GM21515 (cell line): ENCODE data around the gene ZNF532.

Source experiments
- ATAC-seq: cut with Tn5 transposase; IDR thresholded peaks from one replicate; pipeline ENCODE4 v1.9.1; 2021; ENCODE audit not compliant: unreplicated experiment

The ZNF532 gene

DNA sequence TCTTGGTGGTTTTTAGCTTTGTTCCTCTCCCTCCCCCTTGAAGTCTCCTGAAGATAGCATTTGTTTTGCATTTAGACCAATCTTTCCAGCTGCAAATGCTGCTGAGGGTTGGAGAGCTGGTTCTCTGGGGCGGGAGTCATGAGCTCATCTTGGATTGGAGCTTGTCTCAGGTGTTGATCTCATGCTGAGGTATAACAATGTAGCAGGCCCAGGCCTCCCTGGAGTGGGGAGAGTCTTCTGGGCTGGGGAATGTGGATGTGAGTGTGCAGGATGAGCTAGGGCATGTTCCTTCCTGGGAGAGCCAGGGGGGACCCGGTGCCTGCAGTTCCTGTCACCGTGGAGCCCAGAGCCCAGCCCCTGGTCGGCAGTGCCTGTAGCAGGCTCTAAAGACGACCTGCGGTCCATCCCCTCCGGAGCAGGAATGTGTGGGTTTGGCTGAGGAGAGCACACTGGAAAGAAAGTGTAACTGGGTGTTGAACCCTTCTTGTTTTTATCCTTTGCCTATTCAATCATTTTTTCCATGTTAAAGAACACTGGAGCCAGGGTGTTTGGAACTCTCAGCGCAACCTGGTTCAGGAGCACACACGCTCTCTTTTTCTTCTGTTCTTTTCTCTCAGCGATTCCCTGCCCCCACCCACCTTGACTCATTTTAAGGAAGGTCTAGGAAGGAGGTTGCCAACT lies 2.7 kb downstream of the ZNF532 start:
- ATAC-seq, result no peak

DNA sequence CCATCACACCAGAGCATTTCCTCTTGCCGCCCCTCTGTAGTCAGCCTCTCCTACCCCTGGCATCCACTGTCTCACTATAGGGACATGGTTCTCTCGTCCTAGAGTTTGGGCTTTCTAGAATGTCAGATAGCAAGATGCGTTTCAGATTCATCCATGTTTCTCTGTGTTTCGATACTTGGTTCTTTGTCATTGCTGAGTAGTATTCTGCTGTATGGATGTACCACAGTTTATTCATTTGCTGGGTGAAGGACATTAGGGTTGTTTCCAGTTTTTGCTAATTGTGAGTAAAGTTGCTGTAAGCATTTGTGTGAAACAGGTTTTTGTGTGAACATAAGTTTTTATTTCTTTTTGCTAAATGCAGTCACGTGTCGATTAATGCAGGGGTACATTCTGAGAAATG lies 3.8 kb downstream of the ZNF532 start:
- ATAC-seq, result no peak

DNA sequence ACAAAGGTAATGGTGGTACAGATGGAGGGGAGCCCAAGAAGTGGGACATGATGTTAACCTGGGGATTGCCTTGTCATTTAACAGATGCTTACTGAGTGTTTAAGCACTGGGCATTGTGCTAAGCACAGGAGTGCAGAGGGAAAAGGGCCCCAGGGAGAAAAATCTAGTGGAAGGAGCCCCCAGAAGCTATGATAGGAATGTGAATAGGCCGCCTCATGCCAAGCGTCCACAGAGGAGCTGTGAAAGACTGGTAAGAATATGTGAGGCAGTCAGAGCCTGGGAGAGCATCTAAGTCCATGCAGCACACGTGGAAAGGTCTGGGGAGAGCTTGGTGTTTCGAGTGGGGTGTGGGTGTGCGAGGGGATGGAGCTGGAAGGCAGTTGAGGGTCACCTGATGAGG lies 5.5 kb downstream of the ZNF532 start:
- ATAC-seq, result no peak

DNA sequence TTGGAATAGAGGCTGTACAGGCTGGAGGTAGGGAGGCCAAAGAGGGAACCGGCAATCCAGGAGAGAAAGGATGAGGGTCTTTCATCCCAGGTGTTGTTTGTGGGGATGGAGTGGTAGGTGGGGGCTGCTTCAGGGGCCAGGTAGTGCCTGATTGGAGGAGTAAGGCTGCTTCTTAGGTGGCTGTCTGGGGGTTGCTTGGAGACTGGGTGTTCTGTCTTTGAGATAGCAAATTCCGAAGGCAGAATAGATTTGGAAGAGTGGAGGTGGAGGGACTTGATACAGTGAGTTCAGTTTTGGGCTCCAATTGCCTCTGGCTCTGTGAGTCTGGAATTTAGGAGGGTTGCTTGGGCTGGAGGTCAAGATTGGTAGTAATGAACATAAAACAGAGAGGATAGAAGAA lies 5.9 kb downstream of the ZNF532 start:
- no peak for ATAC-seq

DNA sequence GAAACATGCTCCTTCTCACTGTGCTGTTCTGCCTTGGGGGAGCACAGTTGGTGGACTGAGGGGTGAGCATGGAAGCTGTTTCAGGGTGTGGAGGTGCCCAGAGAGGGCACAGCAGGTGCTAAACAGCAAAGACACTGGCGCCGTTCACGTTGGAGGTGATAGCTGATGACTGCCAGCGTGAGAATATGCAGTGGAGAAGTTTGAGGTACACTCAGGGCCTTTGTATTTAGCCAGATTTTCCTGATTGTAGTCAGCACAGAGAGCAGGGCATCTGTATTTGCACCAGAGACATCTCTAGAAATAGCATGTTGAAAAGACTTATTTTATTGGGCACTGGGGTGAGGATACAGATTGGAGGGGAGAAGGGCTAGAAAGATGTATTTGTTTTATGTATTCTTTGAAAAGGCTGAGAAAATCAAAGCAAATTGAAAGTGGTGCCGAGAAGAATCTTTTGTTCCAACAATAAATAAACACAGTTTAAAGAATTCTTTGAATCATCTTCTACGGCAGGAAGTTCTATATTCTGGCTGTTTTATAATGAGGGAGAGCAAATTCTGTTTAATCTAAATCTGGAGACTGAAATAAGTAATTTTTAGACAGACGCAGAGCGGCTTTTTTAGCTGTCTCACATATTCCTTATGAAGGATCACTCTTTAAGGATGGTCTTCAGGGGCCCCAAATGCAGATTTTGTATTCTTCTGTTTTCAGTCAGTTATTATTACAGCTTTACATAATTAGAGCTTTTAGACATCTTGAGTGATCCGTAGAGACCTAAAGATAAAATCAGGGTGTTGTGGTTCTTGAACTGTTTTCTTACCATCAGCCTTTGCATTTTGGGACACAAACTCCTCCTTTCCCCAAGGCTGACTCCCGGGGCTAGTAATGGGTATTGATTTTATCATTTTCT lies 7.1 kb downstream of the ZNF532 start:
- no peak for ATAC-seq

DNA sequence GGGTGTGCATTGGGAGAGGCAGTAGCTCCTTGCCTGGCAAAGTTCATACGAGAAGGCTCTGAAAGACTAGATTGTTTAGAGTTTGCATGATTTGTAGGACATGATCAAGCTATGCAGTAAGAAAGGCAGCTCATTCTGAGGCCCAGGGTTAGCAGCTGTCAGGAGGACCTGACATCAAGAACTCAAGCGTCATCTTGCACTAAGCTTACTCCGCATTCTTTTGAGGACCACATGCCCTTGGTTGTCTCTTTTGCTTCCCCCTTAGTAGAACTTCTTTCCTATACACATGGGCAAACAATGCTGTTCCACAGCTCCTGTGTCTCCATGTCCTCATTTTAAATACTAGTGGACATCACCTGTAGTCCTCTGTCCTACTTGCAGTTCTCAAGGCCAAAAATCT lies 14.0 kb downstream of the ZNF532 start:
- ATAC-seq, result no peak

DNA sequence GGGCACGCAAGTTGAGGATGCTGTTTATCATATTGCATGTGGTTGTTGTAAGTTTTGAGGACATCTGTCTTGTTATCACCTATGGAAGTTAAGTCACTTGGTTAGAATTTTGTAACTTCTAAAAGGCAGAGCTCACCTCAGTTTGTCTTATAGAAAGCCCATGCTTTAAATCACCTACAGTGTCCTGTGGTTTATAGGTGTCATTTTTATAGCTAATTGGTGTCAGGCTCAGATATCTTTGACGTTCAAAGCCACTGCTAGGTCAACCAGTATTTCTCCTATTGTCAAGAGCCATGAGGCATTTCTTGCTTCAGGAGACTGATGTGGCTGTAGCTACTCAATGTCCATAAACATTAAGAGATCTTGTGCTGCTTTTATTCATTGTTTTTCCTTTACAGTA lies 16.8 kb downstream of the ZNF532 start:
- no peak for ATAC-seq

DNA sequence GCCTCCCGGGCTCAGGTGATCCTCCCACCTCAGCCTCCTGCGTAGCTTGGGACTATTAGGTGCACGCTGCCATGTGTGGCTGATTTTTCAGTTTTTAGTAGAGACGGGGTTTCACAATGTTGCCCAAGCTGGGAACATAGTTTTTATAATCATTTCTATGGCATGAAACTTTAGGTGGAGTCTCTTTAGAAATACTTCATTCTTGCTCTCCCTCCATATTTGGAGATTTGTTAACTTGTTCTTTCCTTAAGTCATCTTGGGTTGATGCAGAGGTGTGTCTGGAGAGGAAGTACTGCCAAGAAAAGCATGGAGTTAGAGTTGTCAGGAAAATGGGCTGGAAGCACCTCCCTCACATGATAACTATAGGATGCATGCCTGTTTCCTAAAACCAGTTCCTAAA lies 17.4 kb downstream of the ZNF532 start:
- ATAC-seq, result no peak

DNA sequence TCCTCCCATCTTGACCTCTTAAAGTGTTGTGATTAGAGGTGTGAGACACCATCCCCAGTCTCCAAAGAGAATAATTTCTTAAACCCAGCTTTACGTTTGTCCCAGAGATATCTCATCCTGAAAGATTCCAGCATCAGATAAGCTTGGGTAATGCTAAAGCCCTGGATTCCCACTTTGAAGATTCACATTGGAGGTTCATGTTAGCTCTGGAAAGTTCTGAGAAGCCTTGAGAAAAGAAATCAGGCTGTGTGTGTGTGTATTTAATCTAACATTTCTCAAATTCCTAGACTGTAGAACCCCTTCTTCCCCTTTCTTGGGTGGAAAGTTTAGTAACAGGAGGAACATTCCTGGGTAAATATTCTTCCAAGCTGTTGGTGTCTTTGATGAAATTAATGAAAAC lies 18.0 kb downstream of the ZNF532 start:
- no peak for ATAC-seq

DNA sequence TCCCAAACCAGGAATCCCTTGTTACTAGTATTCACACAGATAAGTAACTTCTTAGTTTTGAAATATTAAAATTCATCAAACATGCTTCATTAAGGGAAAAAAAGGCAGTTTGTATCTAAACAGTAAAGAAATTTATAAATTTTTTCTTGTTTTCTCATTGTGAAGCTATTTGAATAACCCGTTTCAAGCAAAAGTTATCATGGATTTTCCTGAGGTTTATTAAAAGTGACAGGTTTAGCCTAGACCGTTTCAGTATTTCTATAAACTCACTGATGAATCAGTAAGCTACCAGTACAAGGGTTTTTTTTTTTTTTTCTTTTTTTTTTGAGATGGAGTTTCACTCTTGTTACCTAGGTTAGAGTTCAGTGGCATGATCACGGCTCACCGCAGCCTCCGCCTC lies 20.0 kb downstream of the ZNF532 start:
- no peak for ATAC-seq

DNA sequence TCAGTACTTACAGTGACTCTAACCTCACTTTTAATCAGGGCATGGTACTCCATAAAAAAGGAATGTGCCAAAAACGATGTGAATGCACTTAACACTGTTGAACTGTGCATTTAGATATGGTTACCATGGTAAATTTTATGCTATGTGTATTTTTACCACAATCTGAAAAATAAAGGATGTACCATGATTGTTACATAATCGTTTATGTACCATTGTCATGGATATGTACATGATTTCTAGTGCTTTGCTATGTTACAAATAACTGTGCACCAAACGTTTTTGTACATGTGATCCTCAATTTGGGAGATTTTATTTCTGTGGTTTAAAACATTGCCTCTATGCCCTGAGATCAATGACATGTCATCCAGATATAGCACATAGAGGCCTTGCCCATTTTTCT lies 21.8 kb downstream of the ZNF532 start:
- ATAC-seq, result no peak

DNA sequence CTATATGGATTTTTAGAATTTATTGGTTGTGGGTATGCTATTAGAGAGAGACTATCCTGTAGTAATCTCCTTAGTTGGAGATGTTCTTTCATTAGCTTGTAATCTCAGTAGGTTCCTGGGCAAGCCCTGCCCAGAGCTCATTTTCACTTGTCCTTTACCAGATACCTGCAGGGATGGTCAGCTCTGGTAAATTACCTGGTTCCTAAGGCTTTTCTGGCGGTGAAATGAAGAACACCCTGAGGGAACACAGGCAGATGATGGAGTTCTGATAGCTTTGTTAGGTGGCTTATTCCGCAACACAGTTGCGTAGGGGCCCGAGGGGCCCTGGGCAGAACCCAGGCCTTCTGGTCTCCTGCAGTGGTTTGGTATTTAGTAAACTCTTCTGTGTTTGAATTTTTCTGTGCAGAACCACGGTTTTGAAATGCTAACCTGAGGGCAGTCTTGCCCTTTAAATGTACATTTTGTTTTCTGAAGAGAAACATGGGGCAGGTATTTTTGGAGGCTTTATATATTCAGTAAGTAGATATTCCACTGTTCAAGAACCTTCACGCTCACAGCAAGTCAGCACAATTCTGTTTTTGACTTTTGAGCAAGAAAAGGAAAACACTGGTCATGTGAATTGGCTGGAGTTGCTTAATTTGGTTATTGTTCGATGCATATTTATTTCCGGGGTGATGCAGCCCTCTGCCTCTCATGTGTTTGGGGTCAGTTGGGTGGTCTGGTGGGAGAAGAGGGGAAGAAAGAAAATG lies 22.4 kb downstream of the ZNF532 start:
- ATAC-seq, result no peak

DNA sequence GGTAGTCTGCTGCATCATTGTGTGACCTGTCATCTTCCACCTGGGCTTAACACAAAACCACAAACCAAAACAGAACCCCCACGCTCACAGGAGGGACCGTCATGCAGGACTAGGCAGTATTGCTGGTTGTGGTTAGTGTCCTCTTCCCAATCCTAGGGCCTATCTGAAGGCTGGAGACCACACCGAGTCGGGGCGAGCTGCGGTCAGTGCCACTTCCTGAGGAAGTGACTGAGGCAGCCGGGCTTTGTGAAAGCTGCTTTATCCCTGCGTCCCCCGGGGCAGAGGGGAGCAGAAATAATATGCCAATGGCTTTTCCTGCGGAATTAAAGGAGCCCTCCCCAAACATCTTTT lies 22.9 kb downstream of the ZNF532 start:
- ATAC-seq, result no peak

DNA sequence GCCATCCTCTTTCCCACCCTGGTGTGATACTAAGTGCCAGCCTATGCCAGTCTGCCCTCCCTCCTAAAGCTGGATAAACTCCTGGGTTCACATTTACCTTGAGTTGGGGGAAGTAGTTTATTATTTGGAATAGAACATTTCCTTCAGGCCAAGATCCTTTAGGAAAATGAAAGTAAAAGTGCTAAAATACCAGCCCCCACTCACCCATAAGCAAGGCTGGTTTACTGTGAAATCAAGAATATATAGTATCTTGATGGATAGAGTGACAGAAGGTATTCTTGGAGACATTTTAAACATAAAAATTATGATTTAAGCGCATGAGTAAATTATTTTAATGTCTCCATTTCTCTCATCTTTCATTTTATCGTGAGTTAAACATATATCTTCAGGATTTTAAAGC lies 27.1 kb downstream of the ZNF532 start:
- ATAC-seq, result no peak

DNA sequence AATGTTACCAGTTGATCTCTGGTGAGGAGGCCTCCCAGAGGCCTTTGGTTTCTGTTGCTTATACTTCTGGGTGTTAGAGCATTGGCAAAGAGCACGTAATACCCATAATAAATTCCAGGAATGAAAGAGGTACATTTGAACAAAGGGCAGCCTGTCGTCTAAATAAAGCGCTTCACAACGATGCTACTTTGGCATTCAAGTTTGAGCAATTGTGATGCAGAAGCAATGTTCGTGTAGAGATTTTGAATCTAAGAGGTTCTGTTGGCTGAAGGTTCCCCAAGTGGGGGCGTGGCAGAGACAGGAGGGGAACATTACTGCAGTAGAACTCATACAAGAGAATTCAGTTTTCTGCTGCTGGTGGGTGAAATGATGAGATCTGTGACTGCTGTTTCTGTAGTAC lies 27.8 kb downstream of the ZNF532 start:
- ATAC-seq, result no peak

DNA sequence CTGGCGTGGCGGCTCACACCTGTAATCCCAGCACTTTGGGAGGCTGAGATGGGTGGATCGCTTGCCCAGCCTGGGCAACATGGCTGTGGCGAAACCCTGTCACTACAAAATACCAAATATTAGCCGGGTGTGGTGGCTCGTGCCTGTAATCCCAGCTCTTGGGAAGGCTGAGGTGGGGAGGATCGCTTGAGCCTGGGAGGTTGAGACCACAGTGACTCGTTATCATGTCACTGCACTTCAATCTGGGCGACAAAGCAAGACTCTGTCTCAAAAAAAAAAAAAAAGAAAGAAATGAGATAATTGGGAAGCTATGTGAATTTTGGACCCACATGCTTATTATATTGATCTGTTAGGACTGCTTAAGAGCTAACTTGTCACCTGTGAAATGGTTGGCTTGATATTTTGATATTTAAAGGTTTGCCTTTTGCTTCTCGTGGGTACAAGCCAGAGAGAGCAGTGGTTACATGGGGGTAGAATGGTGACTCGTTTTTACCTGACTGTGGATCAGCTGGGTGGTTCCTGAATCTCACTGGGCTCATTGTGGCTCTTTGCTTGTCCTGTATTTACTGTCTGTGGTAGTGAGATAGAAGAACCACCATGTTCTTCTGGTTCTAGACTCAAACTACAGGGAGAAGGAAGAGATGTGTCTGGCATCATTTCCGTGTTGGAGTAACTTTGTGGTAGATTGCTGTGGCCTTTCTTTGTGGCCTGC lies 28.9 kb downstream of the ZNF532 start:
- no peak for ATAC-seq

DNA sequence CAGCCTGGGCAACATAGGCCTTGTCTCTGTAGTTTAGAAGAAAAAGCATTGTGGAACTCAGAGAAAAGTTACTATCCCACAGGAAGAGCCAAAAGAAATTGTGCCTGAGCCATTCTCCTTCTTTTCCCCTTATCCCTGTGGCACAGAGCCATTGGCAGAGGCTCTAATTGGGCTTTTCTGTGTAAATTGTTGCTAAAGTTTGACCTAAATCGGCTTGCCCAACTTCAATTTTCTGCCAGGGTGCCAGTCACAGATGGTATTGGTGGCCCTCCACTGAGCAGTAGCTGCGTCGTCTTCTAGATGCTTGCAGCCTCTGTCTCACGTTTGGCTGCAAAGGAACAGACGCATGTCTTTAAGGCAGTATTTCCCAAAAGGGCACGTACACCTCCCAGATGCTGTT lies 30.3 kb downstream of the ZNF532 start:
- no peak for ATAC-seq

DNA sequence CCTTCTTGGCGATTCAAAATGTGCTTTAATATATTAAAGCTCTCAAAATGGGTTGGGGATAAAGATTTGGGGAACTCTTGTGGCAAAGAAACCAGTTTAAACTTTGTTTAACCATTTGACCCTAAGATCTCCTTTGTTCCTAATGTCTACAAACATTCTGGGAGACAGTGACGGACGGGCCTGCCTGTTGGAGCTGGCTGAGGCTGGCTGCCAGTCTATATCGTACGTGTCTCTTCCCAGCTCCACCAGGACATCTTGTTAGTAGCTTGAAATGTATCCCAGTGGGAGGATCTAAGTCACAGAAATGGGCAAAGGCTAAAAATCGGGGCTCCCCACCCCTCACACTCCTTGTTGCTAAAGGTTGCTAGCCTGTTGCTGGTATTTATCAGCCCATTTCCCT lies 30.7 kb downstream of the ZNF532 start:
- ATAC-seq, result no peak

DNA sequence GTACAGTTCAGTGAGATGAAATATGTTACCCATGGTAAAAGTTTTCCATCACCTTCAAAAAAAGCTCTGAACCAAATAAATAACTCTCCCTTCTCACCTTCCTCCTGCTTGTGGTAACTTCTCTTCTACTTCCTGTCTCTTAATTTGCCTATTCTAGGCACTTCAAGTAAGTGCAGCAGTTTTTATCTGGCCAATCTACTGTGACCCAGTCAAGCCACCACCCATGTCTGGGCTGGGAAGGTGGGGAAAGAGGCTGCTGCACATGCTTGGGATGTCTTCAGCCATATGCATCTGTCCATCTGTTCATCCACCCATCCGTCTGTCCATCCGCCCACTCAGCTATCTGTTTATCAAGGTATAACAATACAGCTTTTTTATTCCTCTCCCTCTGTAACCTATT lies 31.6 kb downstream of the ZNF532 start:
- ATAC-seq, result peak; percentile 78

DNA sequence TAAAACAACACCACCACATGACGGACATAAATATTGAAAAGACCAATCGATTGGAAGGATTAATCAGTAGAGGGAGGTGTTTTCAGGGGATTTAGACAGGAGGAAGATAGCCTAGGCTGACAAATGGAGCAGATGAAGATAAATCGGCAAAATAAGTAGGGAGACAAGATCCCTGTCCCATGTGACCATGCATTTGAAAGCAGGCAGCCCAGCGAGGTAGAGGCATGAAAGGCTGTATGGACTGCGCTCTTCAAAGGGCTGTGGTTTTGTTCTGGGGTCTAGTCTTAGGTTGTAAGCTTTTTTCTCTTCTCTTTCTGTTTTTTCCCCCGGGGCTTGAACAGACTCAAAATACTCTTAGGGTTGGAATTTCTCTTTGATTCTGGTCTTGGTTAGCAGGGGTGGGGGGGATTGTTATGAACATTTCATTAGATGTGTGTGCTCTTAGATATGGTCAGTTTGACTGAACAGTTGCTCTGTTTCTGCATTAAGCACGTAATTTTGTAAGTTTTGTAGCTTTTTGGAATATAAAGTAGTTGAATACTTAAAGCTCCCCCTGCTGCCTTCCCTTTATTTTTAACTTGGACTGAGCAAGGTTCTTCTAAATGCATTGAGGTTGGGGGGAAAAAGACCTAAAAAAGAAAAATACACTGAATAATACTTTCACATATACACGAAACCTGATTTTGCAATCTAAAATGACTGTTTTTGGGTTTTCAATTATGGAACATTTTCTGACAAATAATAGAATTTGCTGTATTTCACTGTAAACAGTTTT lies 32.2 kb downstream of the ZNF532 start:
- ATAC-seq, result no peak
